ENCODE measurements around the gene KLF1. TPM values are rescaled to one million over a fixed set of nuclear protein-coding genes. Genes with fewer than 3 reads are reported as not detected.

Gene KLF1
- total RNA-seq, 1 donor from 2014 or later: not detected

- no peaks in the 10 kb centered on the region for H3K9me3 Mint-ChIP-seq (ENCODE audit: low read depth)
- peaks cover 22% of the 10 kb centered on the region for H3K4me1 Mint-ChIP-seq (ENCODE audit: low read depth)
- TF ChIP-seq CTCF (IDR thresholded peaks at IDR 0.05): no peak
- H3K27ac Mint-ChIP-seq (ENCODE audit: unreplicated experiment): peak overlapping the region; percentile 85
- no peaks in the 10 kb centered on the region for H3K27me3 Mint-ChIP-seq (ENCODE audit: low read depth)
- H3K36me3 Mint-ChIP-seq (ENCODE audit: low read depth): peaks cover 9% of the 10 kb centered on the region
- DNase-seq (ENCODE audit: low spot score): no peak
- H3K4me3 Mint-ChIP-seq (ENCODE audit: unreplicated experiment): peak overlapping the region; percentile 95
These were observed 45.6 kb upstream of the KLF1 start for GRCh38 chr19:12932392-12933286.

GRCh38 chr19:12930002-12930645 is 43.1 kb upstream of the KLF1 start:
- TF ChIP-seq CTCF (IDR thresholded peaks at IDR 0.05): no peak
- no peaks in the 10 kb centered on the region for H3K27me3 Mint-ChIP-seq (ENCODE audit: low read depth)
- H3K4me1 Mint-ChIP-seq (ENCODE audit: low read depth): peaks cover 17% of the 10 kb centered on the region
- no peak for DNase-seq (ENCODE audit: low spot score)
- no peaks in the 10 kb centered on the region for H3K9me3 Mint-ChIP-seq (ENCODE audit: low read depth)
- peaks cover 16% of the 10 kb centered on the region for H3K36me3 Mint-ChIP-seq (ENCODE audit: low read depth)
- H3K4me3 Mint-ChIP-seq (ENCODE audit: unreplicated experiment): no peak overlapping the region
- no peak overlapping the region for H3K27ac Mint-ChIP-seq (ENCODE audit: unreplicated experiment)

- Mint-ChIP-seq H3K4me1 (ENCODE audit: low read depth) (peaks cover 3% of the 10 kb centered on the region), H3K9me3 (ENCODE audit: low read depth) (no peaks in the 10 kb centered on the region), H3K36me3 (ENCODE audit: low read depth) (peaks cover 35% of the 10 kb centered on the region), H3K27me3 (ENCODE audit: low read depth) (no peaks in the 10 kb centered on the region), H3K27ac (ENCODE audit: unreplicated experiment) (no peak overlapping the region), H3K4me3 (ENCODE audit: unreplicated experiment) (no peak overlapping the region)
- no peak for TF ChIP-seq CTCF (IDR thresholded peaks at IDR 0.05)
- no peak for DNase-seq (ENCODE audit: low spot score)
These were observed 37.8 kb upstream of the KLF1 start for GRCh38 chr19:12924621-12925310.

GRCh38 chr19:12922959-12923358 is 36.0 kb upstream of the KLF1 start:
- Mint-ChIP-seq H3K4me3 (ENCODE audit: unreplicated experiment) (no peak overlapping the region), H3K27ac (ENCODE audit: unreplicated experiment) (no peak overlapping the region)

More at GRCh38 chr19:12922959-12923358, 36.0 kb upstream of the KLF1 start:
- Mint-ChIP-seq H3K36me3 (ENCODE audit: low read depth) (peaks cover 27% of the 10 kb centered on the region), H3K4me1 (ENCODE audit: low read depth) (peaks cover 8% of the 10 kb centered on the region), H3K9me3 (ENCODE audit: low read depth) (no peaks in the 10 kb centered on the region), H3K27me3 (ENCODE audit: low read depth) (no peaks in the 10 kb centered on the region)
- no peak for TF ChIP-seq CTCF (IDR thresholded peaks at IDR 0.05)
- no peak for DNase-seq (ENCODE audit: low spot score)

Data from chondrocyte (in vitro differentiated cells).